Heart right ventricle (tissue), 16 donors: ENCODE results near the gene HACD4. TPM values are rescaled to one million over a fixed set of nuclear protein-coding genes. Genes with fewer than 3 reads are reported as not detected.

Experiments
- ATAC-seq, 8 donors: fragments of 200-7000 bp; cut with Tn5 transposase; one replicate each; pipeline ENCODE4 v1.9.1; 2020; ENCODE audit warnings: mild to moderate bottlenecking in 8 of 8, moderate library complexity in 8 of 8, moderate number of reproducible peaks in 1 of 8
- DNase-seq, 2 donors: peaks; one replicate each; pipeline ENCODE4 v3.0.0-alpha.2; 2020
- H3K27ac ChIP-seq, 10 donors: fragments of 200-600 bp; sonication (generic) in 2 of 10; one replicate each; pipeline versions ENCODE4 v1.5.0 to v1.8.0; 2020 to 2022; ENCODE audit warnings: mild to moderate bottlenecking in 3 of 10
- H3K27me3 ChIP-seq, 7 donors: fragments of 200-600 bp; one replicate each; pipeline ENCODE4 v1.8.0; 2021 to 2022; ENCODE audit warnings: mild to moderate bottlenecking in 2 of 7
- H3K36me3 ChIP-seq, 9 donors: fragments of 200-600 bp; sonication (generic) in 1 of 9; one replicate each; pipeline versions ENCODE4 v1.5.0 to v1.8.0; 2020 to 2022; ENCODE audit warnings: mild to moderate bottlenecking in 2 of 9
- H3K4me1 ChIP-seq, 9 donors: fragments of 200-600 bp; sonication (generic) in 1 of 9; one replicate each; pipeline versions ENCODE4 v1.5.0 to v1.8.0; 2020 to 2022; ENCODE audit warnings: mild to moderate bottlenecking in 4 of 9
- H3K4me3 ChIP-seq, 10 donors: fragments of 200-600 bp; sonication (generic) in 2 of 10; one replicate each; pipeline versions ENCODE4 v1.5.0 to v1.8.0; 2020 to 2022; ENCODE audit warnings: mild to moderate bottlenecking in 7 of 10, moderate library complexity in 2 of 10
- H3K9me3 ChIP-seq, 11 donors: fragments of 200-600 bp in 10 of 11; sonication (generic) in 2 of 11; one replicate each; pipeline versions ENCODE4 v1.5.0 to v1.8.0; 2013 to 2022; ENCODE audit warnings: mild to moderate bottlenecking in 2 of 11, control low read depth in 1 of 11, moderate library complexity in 1 of 11
- WGBS, 2 donors: extraction: QIAGEN DNeasy Blood & Tissue Kit; methylation state at CpG; one replicate each; pipeline ENCODE4 v1.1.7; 2013; ENCODE audit warnings: inconsistent platforms in 1 of 2; 5-methylcytosine and 5-hydroxymethylcytosine counted together
- intact Hi-C, 10 donors: fragments of 100-400 bp; cut with DNase I; formaldehyde crosslinking; loops; one replicate each; pipeline versions ENCODE4 v1.11.1 to v1.14.2; 2022
- polyA plus RNA-seq, 2 donors: library from polyadenylated mRNA; stranded (reverse); fragments of 200-250 nt; gene quantifications; one replicate each; pipeline ENCODE4 v1.2.3, GENCODE V29; 2013
- total RNA-seq, 10 donors: library from RNA; stranded (reverse); fragmentation: NEBNext Ultra II Directional in 3 of 10; extraction: Animal tissue kit (Norgen Biotek cat#: 25700) in 3 of 10; gene quantifications; one replicate each; pipeline versions ENCODE4 v1.2.1 to v1.2.4, GENCODE V29; 2021 to 2023
- TF ChIP-seq, protein P1 (sequence below), 9 donors: fragments of 200-600 bp; sonication (generic) in 2 of 9; IDR thresholded peaks; one replicate each; pipeline versions ENCODE4 v1.5.0 to v1.8.0; 2021 to 2022; ENCODE audit warnings: antibody characterized with exemption in 9 of 9, mild to moderate bottlenecking in 5 of 9, moderate library complexity in 1 of 9
- donor health status: Arrhythmogenic right ventricular cardiomyopathy.
- donor health status: ischemic (EF 13 %, LVEDD 7.1; RV severe dilation, severe dysfunction).
- donor health status: healthy with polysubstance abuse.
- donor health status: DM: no; HTN: yes; CAD: no.
- donor health status: DM: no; HTN: no; CAD: no.
- donor health status: ischemic (EF 25% LVEDD 6.9; RV normal size, moderate dysfunction).
- donor health status: ischemic (EF 25% LVEDD 5.7; RV mildly dilated, moderate dysfunction).
- donor health status: healthy.
- donor health status: DM: yes; HTN: yes; CAD: no.
- donor health status: Ischemic cardiomyopathy.
- donor health status: ischemic (EF 35%, LVEDD 5.7; RV mildly dilated, moderate dysfunction).
- donor health status: nonischemic (EF 11% LVEDD 7.7; RV severe dilation, severe dysfunction).
- donor health status: DM: yes; HTN: yes; CAD: no.
- donor health status: PGD.
- donor health status: ischemic (EF 29% LVEDD 5.4; RV normal size, mild dysfunction).
- donor health status: nonischemic (EF 23%, LVEDD 6.1; RV moderate dilation, normal function).

HACD4 gene
- total and polyA plus RNA-seq, 12 donors = 0.23 to 1.9 (median 0.61) TPM

DNA sequence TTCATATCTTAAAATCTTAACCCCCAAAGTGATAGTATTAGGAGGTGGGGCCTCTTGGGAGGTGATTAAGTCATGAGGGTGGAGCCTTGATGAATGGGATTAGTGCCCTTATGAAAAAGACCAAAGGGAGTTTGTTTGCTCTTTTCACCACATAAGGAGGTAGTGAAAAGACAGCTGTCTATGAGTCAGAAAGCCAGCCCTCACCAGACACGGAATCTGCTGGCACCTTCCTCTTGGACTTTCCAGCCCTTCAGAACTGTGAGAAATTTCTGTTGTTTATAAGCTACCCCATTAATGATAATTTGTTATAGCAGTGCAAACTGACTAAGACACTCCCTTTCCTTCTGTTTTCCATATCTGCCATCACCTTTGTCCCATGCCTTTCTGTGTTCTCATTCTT, 25.5 kb upstream of the HACD4 start:
- TF ChIP-seq, protein P1, sequence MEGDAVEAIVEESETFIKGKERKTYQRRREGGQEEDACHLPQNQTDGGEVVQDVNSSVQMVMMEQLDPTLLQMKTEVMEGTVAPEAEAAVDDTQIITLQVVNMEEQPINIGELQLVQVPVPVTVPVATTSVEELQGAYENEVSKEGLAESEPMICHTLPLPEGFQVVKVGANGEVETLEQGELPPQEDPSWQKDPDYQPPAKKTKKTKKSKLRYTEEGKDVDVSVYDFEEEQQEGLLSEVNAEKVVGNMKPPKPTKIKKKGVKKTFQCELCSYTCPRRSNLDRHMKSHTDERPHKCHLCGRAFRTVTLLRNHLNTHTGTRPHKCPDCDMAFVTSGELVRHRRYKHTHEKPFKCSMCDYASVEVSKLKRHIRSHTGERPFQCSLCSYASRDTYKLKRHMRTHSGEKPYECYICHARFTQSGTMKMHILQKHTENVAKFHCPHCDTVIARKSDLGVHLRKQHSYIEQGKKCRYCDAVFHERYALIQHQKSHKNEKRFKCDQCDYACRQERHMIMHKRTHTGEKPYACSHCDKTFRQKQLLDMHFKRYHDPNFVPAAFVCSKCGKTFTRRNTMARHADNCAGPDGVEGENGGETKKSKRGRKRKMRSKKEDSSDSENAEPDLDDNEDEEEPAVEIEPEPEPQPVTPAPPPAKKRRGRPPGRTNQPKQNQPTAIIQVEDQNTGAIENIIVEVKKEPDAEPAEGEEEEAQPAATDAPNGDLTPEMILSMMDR (IDR thresholded peaks at IDR 0.05) = no peak
- peaks cover 0 to 10% (median 0%) of the 10 kb centered on the region in 9 donors for H3K4me1 ChIP-seq

GRCh38 chr9:21053851-21054250, 22.4 kb upstream of the HACD4 start:
- Histone ChIP-seq H3K9me3 (no peaks in the 10 kb centered on the region), H3K27me3 (no peaks in the 10 kb centered on the region), H3K36me3 (no peaks in the 10 kb centered on the region), H3K4me1 (no peaks in the 10 kb centered on the region), H3K4me3 (no peak overlapping the region), H3K27ac (no peak overlapping the region)
- no peak for ATAC-seq
- TF ChIP-seq, protein P1 (IDR thresholded peaks at IDR 0.05) = no peak
- no peak for DNase-seq
- WGBS, 2 donors = 42 to 45% methylated on average over 2 of the region's 2 CpGs
- intact Hi-C loops = no loop called here

More for the DNA sequence above, 25.5 kb upstream of the HACD4 start:
- DNase-seq (no peak), ATAC-seq (no peak)
- Histone ChIP-seq H3K4me3 (no peak overlapping the region), H3K9me3 (no peaks in the 10 kb centered on the region), H3K27me3 (no peaks in the 10 kb centered on the region), H3K36me3 (no peaks in the 10 kb centered on the region), H3K27ac (no peak overlapping the region)
- WGBS, 2 donors = 57 to 74% methylated on average over 1 of the region's 1 CpG
- intact Hi-C loops = no loop called here

DNA sequence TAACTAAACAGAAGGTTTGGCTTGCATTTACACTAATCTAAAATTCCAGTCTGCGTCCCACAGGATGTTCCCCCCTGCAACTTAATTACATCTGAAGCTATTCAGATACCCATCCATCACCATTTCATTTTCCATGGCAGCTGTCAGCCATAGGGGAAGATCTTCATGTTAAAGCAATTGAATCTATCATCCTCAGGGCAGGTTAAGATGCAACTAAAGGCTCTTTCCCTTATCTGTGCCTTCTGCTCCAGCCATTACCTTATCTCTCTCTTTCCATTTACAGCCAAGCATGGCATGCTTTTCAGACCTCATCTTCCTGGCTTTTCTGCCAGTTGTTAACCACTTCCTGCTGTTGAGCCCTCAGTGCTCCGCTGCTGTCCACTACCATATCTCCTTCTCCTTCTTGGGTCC, 15.8 kb upstream of the HACD4 start:
- Histone ChIP-seq H3K27ac (no peak overlapping the region), H3K9me3 (no peaks in the 10 kb centered on the region), H3K4me3 (no peak overlapping the region), H3K36me3 (no peaks in the 10 kb centered on the region), H3K4me1 (no peaks in the 10 kb centered on the region), H3K27me3 (no peaks in the 10 kb centered on the region)
- ATAC-seq (no peak), DNase-seq (no peak)
- intact Hi-C loops = loop anchor here in 1 of 10 donors (10.0 kb wide), 1 partner anchor 62 kb away; no protein-coding TSS in a partner anchor
- WGBS, 2 donors = 41 to 61% methylated on average over 2 of the region's 2 CpGs
- TF ChIP-seq, protein P1 (IDR thresholded peaks at IDR 0.05) = no peak

DNA sequence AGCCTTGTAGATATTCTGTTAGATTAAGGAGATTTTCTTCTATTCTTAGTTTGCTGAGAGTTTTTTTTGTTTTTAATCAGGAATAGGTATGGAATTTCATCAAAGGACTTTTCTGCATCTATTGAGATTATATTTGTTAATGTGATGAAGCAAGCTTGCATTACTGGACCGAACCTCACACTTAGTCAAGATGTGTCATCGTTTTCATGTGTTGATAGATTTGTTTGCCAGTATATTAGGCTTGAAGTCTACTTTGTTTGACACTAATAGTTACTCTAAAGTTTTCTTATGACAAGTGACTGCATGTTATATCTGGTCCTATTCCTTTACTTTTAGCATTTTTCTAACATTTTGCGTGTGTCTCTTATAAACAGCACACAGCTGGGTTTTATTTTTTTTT, 12.4 kb upstream of the HACD4 start:
- Histone ChIP-seq H3K4me3 (no peak overlapping the region), H3K36me3 (no peaks in the 10 kb centered on the region), H3K27ac (no peak overlapping the region), H3K27me3 (no peaks in the 10 kb centered on the region), H3K9me3 (no peaks in the 10 kb centered on the region), H3K4me1 (no peaks in the 10 kb centered on the region)
- DNase-seq = no peak
- intact Hi-C loops = loop anchor here in 1 of 10 donors (10.0 kb wide), 1 partner anchor 59 kb away; no protein-coding TSS in a partner anchor
- 75 to 91% methylated on average over 3 of the region's 3 CpGs for WGBS, 2 donors
- TF ChIP-seq, protein P1 (IDR thresholded peaks at IDR 0.05) = no peak
- no peak for ATAC-seq
